Neuronal stem cell (in vitro differentiated cells): Measurements from ENCODE around the gene GSTA5.
"Not testable (repeated sequence)": the region's sequence is repeated elsewhere in the genome, so short reads cannot be mapped to it uniquely, and the experiment has no call there.

Source experiments
- DNase-seq: peaks from one replicate; pipeline ENCODE4 v3.0.0-alpha.2; 2013; ENCODE audit warnings: low spot score
- H2AFZ ChIP-seq: one replicate; pipeline ENCODE4 v1.6.1; 2013; ENCODE audit warnings: mild to moderate bottlenecking, low read length, inconsistent platforms
- H2AK5ac ChIP-seq: 2 replicates; pipeline ENCODE4 v1.6.1; 2013; ENCODE audit warnings: low read depth, mild to moderate bottlenecking, inconsistent platforms, low read length, moderate library complexity, mixed read lengths
- H2BK120ac ChIP-seq: 2 replicates; pipeline ENCODE4 v1.6.1; 2013; ENCODE audit warnings: low read depth, mild to moderate bottlenecking, inconsistent platforms, low read length, moderate library complexity, mixed read lengths
- H2BK12ac ChIP-seq: one replicate; pipeline ENCODE4 v1.6.1; 2013; ENCODE audit warnings: low read length, inconsistent platforms
- H2BK15ac ChIP-seq: 2 replicates; pipeline ENCODE4 v1.6.1; 2013; ENCODE audit warnings: mild to moderate bottlenecking, low read length, inconsistent platforms, mixed read lengths
- H2BK5ac ChIP-seq: one replicate; pipeline ENCODE4 v1.6.1; 2013; ENCODE audit warnings: inconsistent platforms, mild to moderate bottlenecking, low read length, moderate library complexity
- H3K14ac ChIP-seq: one replicate; pipeline ENCODE4 v1.6.1; 2013; ENCODE audit warnings: low read length, inconsistent platforms
- H3K18ac ChIP-seq: 2 replicates; pipeline ENCODE4 v1.6.1; 2013; ENCODE audit warnings: low read length, inconsistent platforms
- H3K23ac ChIP-seq: 2 replicates; pipeline ENCODE4 v1.6.1; 2013; ENCODE audit warnings: low read depth, mild to moderate bottlenecking, mixed read lengths, low read length, inconsistent platforms; ENCODE audit not compliant: poor library complexity
- H3K27ac ChIP-seq: replicated peaks from 3 replicates; pipeline ENCODE4 v1.5.1; 2013; ENCODE audit warnings: low read length, inconsistent platforms
- H3K27me3 ChIP-seq, 3 experiments: 2 replicates each; pipeline ENCODE4 v1.6.1; 2013; ENCODE audit warnings: low read length in 3 of 3, mild to moderate bottlenecking in 2 of 3, inconsistent platforms in 1 of 3, low read depth in 1 of 3, mixed read lengths in 1 of 3, moderate library complexity in 1 of 3; ENCODE audit not compliant: control insufficient read depth in 3 of 3, insufficient read depth in 3 of 3
- H3K36me3 ChIP-seq, 2 donors: replicated peaks in 1 of 2; 2 replicates each; pipeline ENCODE4 v1.6.1; 2013; ENCODE audit warnings: low read length in 2 of 2; ENCODE audit not compliant: control insufficient read depth in 2 of 2, insufficient read depth in 2 of 2
- H3K4ac ChIP-seq: 2 replicates; pipeline ENCODE4 v1.6.1; 2013; ENCODE audit warnings: inconsistent platforms, mild to moderate bottlenecking, low read length, moderate library complexity
- H3K4me1 ChIP-seq, 2 donors: 1 replicate in 1 of 2; 2 replicates in 1 of 2; pipeline ENCODE4 v1.6.1; 2013; ENCODE audit warnings: low read length in 2 of 2, low read depth in 1 of 2; ENCODE audit not compliant: control insufficient read depth in 2 of 2, insufficient read depth in 1 of 2
- H3K4me2 ChIP-seq: one replicate; pipeline ENCODE4 v1.6.1; 2013; ENCODE audit warnings: mild to moderate bottlenecking, low read length, inconsistent platforms; ENCODE audit not compliant: insufficient read depth, poor library complexity, severe bottlenecking
- H3K4me3 ChIP-seq, 2 donors: 2 replicates each; pipeline ENCODE4 v1.5.1; 2013; ENCODE audit warnings: low read length in 2 of 2, mild to moderate bottlenecking in 2 of 2, inconsistent platforms in 1 of 2, moderate library complexity in 1 of 2
- H3K79me1 ChIP-seq: one replicate; pipeline ENCODE4 v1.6.1; 2013; ENCODE audit warnings: low read depth, mild to moderate bottlenecking, inconsistent platforms, low read length, moderate library complexity
- H3K9ac ChIP-seq: one replicate; pipeline ENCODE4 v1.6.1; 2013; ENCODE audit warnings: mild to moderate bottlenecking, low read depth, low read length, inconsistent platforms; ENCODE audit not compliant: poor library complexity
- H3K9me3 ChIP-seq, 2 donors: replicated peaks in 1 of 2; 2 replicates each; pipeline versions ENCODE3 to v1.6.1; 2013; ENCODE audit warnings: low read length in 2 of 2, mild to moderate bottlenecking in 2 of 2, inconsistent platforms in 1 of 2, low read depth in 1 of 2, mixed read lengths in 1 of 2, moderate library complexity in 1 of 2; ENCODE audit not compliant: control insufficient read depth in 2 of 2, insufficient read depth in 1 of 2
- H4K8ac ChIP-seq: one replicate; pipeline ENCODE4 v1.6.1; 2013; ENCODE audit warnings: low read depth, mild to moderate bottlenecking, inconsistent platforms, low read length, moderate library complexity
- H4K91ac ChIP-seq: one replicate; pipeline ENCODE4 v1.6.1; 2013; ENCODE audit warnings: low read length, low read depth, mild to moderate bottlenecking, inconsistent platforms; ENCODE audit not compliant: poor library complexity
- WGBS, 2 donors: extraction: QIAGEN DNeasy Blood & Tissue Kit; methylation state at CpG; one replicate each; pipeline ENCODE4 v1.1.7; 2013; ENCODE audit warnings: missing lambda C conversion rate in 2 of 2, mixed read lengths in 1 of 2; ENCODE audit not compliant: insufficient read length in 2 of 2, insufficient replicate concordance in 1 of 2; ENCODE audit errors: extremely low coverage in 2 of 2; 5-methylcytosine and 5-hydroxymethylcytosine counted together

Gene GSTA5

DNA sequence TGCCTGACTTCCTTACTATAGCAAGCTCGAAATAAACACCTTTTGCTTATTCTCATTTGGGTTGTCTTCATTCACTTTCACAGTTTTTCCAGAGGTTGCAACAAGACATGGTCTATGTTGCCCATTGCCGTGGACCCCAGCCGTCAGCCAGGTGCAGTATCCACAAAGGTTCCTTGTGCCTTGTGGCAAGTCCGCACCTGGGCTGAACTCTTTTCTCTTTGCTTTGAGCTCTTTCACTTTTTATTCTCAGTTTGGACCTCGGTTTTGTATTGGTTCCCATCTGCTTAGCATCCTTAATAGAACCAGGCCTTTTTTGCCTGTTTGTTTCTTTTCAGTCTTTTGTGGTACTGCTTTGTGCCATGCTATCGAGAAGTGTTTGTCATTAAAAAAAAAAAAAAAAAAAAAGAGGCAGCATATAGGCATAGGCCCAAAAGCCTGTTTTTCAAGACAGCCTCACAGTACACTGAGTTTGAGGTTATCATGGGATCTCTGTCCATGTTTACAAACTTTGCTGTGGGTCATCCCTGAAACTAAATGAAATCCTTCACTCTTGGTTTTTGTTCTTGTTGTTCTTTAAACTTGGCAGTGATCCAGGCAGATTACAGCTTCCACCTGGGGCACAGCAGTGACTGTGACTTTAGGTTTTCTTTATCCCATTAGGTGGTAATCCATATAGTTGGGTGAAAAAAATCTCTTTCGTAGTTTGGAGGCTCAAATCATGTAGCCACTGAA, 35.6 kb upstream of the GSTA5 start:
- H2AFZ ChIP-seq = no peak overlapping the region
- no peak overlapping the region for H3K4me3 ChIP-seq
- WGBS, 2 donors = no CpG with 5 or more reads among the region's 7 CpGs
- H3K9me3 ChIP-seq = no peaks in the 10 kb centered on the region
- no peak overlapping the region for H3K23ac ChIP-seq
- no peaks in the 10 kb centered on the region for H3K79me1 ChIP-seq
- no peak overlapping the region for H2AK5ac ChIP-seq
- H3K14ac ChIP-seq = no peak overlapping the region
- H4K91ac ChIP-seq = no peak overlapping the region
- H3K18ac ChIP-seq = no peak overlapping the region
- no peak overlapping the region for H3K4ac ChIP-seq
- no peak overlapping the region for H3K27ac ChIP-seq
- H3K9ac ChIP-seq = no peak overlapping the region
- H3K4me2 ChIP-seq = no peak overlapping the region
- H2BK120ac ChIP-seq = no peak overlapping the region
- H2BK12ac ChIP-seq = no peak overlapping the region
- DNase-seq = no peak
- no peaks in the 10 kb centered on the region for H3K4me1 ChIP-seq
- no peak overlapping the region for H4K8ac ChIP-seq
- peaks cover 0 to 5% (median 0%) of the 10 kb centered on the region in 3 experiments for H3K27me3 ChIP-seq
- H3K36me3 ChIP-seq = no peaks in the 10 kb centered on the region
- H2BK5ac ChIP-seq = no peak overlapping the region
- no peak overlapping the region for H2BK15ac ChIP-seq

DNA sequence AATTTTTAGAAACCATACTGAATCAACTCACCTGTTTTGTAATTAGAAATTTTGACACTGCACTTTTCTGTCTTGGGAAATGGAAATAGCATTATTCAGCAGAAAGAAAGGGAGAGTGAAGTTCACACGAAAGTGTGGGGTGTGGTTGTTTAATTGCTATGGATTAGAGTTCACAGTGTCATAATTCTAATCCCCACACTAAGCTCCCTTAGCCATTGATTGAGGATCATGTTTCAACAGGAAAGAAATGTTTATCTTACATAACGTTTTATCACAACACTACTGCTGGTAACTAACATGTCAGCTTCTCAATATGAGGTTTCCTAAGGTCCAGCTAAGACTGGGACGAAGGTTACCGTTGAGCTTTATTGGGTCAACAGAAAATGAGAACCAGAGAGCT, 31.4 kb upstream of the GSTA5 start:
- Histone ChIP-seq H3K4me3 (no peak overlapping the region), H2BK5ac (no peak overlapping the region), H3K79me1 (no peaks in the 10 kb centered on the region), H2BK15ac (no peak overlapping the region), H3K27ac (no peak overlapping the region), H4K91ac (no peak overlapping the region), H2BK12ac (no peak overlapping the region), H3K4me1 (peaks cover 0 to 5% of the 10 kb centered on the region in 2 donors), H3K4me2 (no peak overlapping the region), H3K36me3 (no peaks in the 10 kb centered on the region), H2AK5ac (no peak overlapping the region), H3K9ac (no peak overlapping the region), H3K18ac (no peak overlapping the region), H3K4ac (no peak overlapping the region), H4K8ac (no peak overlapping the region), H3K14ac (no peak overlapping the region), H3K9me3 (no peaks in the 10 kb centered on the region), H3K23ac (no peak overlapping the region), H2BK120ac (no peak overlapping the region), H3K27me3 (peaks cover 0 to 5% (median 0%) of the 10 kb centered on the region in 3 experiments), H2AFZ (no peak overlapping the region)
- no CpG with 5 or more reads among the region's 4 CpGs for WGBS, 2 donors
- DNase-seq = no peak

DNA sequence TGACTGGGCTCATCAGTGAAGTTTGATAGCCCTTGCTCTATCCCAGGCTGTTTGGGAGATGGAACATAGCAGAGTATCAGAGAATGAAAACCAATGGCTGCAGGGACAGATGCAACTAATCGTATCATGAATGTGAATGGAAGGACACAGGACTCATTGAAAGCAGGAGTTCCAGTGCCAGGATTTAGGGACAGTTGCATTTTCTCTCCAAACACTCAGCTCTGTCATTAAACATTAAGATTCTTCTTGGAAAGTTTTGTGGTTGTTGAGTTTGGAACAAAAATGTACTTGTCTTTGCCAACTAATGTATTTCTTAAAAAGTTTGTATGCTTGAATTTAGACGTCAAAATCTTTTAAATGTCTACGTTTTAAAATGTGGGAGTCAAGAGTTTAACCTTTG, 31.0 kb upstream of the GSTA5 start:
- H2BK5ac ChIP-seq = no peak overlapping the region
- no peak overlapping the region for H3K9ac ChIP-seq
- H3K4ac ChIP-seq = no peak overlapping the region
- H3K23ac ChIP-seq = no peak overlapping the region
- no peak overlapping the region for H3K4me2 ChIP-seq
- peaks cover 0 to 5% of the 10 kb centered on the region in 2 donors for H3K4me1 ChIP-seq
- H2BK15ac ChIP-seq = no peak overlapping the region
- H3K27me3 ChIP-seq = peaks cover 0 to 5% (median 0%) of the 10 kb centered on the region in 3 experiments
- H4K8ac ChIP-seq = no peak overlapping the region
- no peaks in the 10 kb centered on the region for H3K9me3 ChIP-seq
- H2BK12ac ChIP-seq = no peak overlapping the region
- H3K79me1 ChIP-seq = no peaks in the 10 kb centered on the region
- H3K4me3 ChIP-seq = no peak overlapping the region
- H2AK5ac ChIP-seq = no peak overlapping the region
- no peak overlapping the region for H3K18ac ChIP-seq
- no peak overlapping the region for H2BK120ac ChIP-seq
- no peak overlapping the region for H2AFZ ChIP-seq
- no CpG with 5 or more reads among the region's 3 CpGs for WGBS, 2 donors
- no peak for DNase-seq
- H3K14ac ChIP-seq = no peak overlapping the region
- H3K27ac ChIP-seq = no peak overlapping the region
- H4K91ac ChIP-seq = no peak overlapping the region
- H3K36me3 ChIP-seq = no peaks in the 10 kb centered on the region

DNA sequence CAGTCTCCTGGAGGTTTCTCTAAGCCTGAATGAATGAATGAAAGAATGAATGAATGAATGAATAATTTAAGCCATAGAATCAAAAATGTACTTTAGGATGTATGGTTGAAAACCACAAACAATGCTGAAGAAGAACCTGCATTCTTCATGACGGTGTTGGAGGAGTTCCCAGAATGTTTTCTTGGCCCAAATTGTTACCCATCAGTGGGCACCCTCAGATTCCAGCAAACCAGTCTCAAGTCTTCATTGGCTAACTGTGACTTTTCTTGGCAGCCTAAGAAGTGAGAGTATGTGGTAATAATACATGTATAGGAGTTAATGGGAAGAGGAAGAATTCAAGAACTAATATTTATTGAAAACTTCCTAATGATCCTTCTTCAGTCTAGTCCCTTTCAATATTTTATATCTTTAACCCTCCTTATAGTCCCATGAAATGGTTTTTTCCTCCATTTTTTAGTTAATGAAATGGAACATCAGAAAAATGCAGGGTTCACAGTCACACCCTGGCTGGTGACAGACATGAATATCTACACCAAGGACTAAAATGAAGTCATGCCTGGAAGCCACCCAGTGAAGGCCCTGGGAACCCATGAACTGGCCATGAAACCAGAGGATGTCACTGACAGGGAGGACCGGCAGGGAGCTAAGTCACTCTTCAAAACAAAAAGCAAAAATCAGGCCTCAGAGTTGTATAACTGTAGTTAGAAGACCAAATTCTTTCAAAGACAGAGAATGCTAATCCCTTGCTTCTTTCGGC, 29.9 kb upstream of the GSTA5 start:
- H3K36me3 ChIP-seq, H3K9ac ChIP-seq, H4K8ac ChIP-seq, H3K79me1 ChIP-seq, H4K91ac ChIP-seq, H3K18ac ChIP-seq, H2BK120ac ChIP-seq, H3K4me3 ChIP-seq, H2AFZ ChIP-seq, H3K4ac ChIP-seq, H2BK5ac ChIP-seq, H2AK5ac ChIP-seq, DNase-seq, H3K4me2 ChIP-seq, H2BK15ac ChIP-seq, H3K9me3 ChIP-seq, H2BK12ac ChIP-seq, H3K27ac ChIP-seq, H3K27me3 ChIP-seq, H3K23ac ChIP-seq, H3K14ac ChIP-seq, H3K4me1 ChIP-seq: not testable (repeated sequence)
- no CpG with 5 or more reads among the region's 3 CpGs for WGBS, 2 donors
